Neural cell (in vitro differentiated cells): ENCODE measurements around the gene CACNG8. TPM values are rescaled to one million over a fixed set of nuclear protein-coding genes. Genes with fewer than 3 reads are reported as not detected.

Experiments
- H2AFZ ChIP-seq: fragments of 200-600, 300-800 bp; sonication (generic), shearing (Covaris generic); 2 replicates; pipeline ENCODE4 v1.6.0; 2014; ENCODE audit warnings: low read depth, mild to moderate bottlenecking, antibody characterized with exemption, low read length, moderate library complexity
- H3F3A ChIP-seq: fragments of 200-600 bp; shearing (Covaris generic); 2 replicates; pipeline ENCODE4 v1.6.1; 2016; ENCODE audit warnings: mild to moderate bottlenecking, moderate library complexity, mixed read lengths, antibody characterized with exemption, low read length; ENCODE audit not compliant: insufficient read depth, poor library complexity, severe bottlenecking
- H3K27ac ChIP-seq: fragments of 200-600, 300-800 bp; sonication (generic), shearing (Covaris generic); 2 replicates; pipeline ENCODE4 v1.5.1; 2014; ENCODE audit warnings: mild to moderate bottlenecking, low read length, moderate library complexity
- H3K27me3 ChIP-seq: fragments of 300-800, 200-600 bp; sonication (generic), shearing (Covaris generic); 2 replicates; pipeline ENCODE4 v1.6.0; 2014; ENCODE audit warnings: mild to moderate bottlenecking, low read depth, low read length, moderate library complexity; ENCODE audit not compliant: insufficient read depth
- H3K36me3 ChIP-seq: fragments of 300-800, 200-600 bp; sonication (generic), shearing (Covaris generic); 2 replicates; pipeline ENCODE4 v1.5.1; 2014; ENCODE audit warnings: mild to moderate bottlenecking, antibody characterized with exemption, low read length, moderate library complexity; ENCODE audit not compliant: insufficient read depth
- H3K4me2 ChIP-seq: fragments of 300-800, 200-600 bp; sonication (generic), shearing (Covaris generic); 2 replicates; pipeline ENCODE4 v1.6.0; 2014; ENCODE audit warnings: mild to moderate bottlenecking, low read length
- H3K4me3 ChIP-seq: fragments of 300-800, 200-600 bp; sonication (generic), shearing (Covaris generic); 2 replicates; pipeline ENCODE4 v1.5.1; 2014; ENCODE audit warnings: mild to moderate bottlenecking, low read length, moderate library complexity
- H3K79me2 ChIP-seq: fragments of 200-600 bp; shearing (Covaris generic); replicated peaks from 2 replicates; pipeline ENCODE4 v1.6.0; 2014; ENCODE audit warnings: mild to moderate bottlenecking, low read length, moderate library complexity; ENCODE audit not compliant: insufficient read depth
- H3K9ac ChIP-seq: fragments of 300-800, 200-600 bp; sonication (generic), shearing (Covaris generic); 2 replicates; pipeline ENCODE4 v1.6.1; 2016; ENCODE audit warnings: mild to moderate bottlenecking, low read length, mixed read lengths
- H3K9me2 ChIP-seq: fragments of 200-600 bp; shearing (Covaris generic); 2 replicates; pipeline ENCODE4 v1.6.1; 2016; ENCODE audit warnings: mild to moderate bottlenecking, low read length, mixed read lengths; ENCODE audit not compliant: insufficient read depth
- H3K9me3 ChIP-seq: fragments of 200-600, 300-800 bp; sonication (generic), shearing (Covaris generic); 2 replicates; pipeline ENCODE4 v1.6.1; 2016; ENCODE audit warnings: mild to moderate bottlenecking, mixed run types, low read length, moderate library complexity, mixed read lengths
- H4K20me1 ChIP-seq: fragments of 200-600 bp; shearing (Covaris generic); 2 replicates; pipeline ENCODE4 v1.6.1; 2016; ENCODE audit warnings: mild to moderate bottlenecking, mixed run types; ENCODE audit not compliant: insufficient read depth
- CTCF ChIP-seq: fragments of 450-650 bp; IDR thresholded peaks from 2 replicates; pipeline ENCODE4 v1.5.1; 2014; ENCODE audit warnings: antibody characterized with exemption, mild to moderate bottlenecking, moderate library complexity; ENCODE audit not compliant: poor library complexity, severe bottlenecking
- EP300 ChIP-seq: fragments of 450-650 bp; conservative IDR thresholded peaks from 2 replicates; pipeline ENCODE4 v1.6.1; 2014; ENCODE audit warnings: antibody characterized with exemption, mild to moderate bottlenecking, moderate library complexity; ENCODE audit not compliant: poor library complexity, severe bottlenecking
- EZH2 ChIP-seq: fragments of 200-600, 300-800 bp; shearing (Covaris generic), sonication (generic); IDR thresholded peaks from 2 replicates; pipeline ENCODE4 v1.6.1; 2014; ENCODE audit warnings: antibody characterized with exemption, low read length, borderline replicate concordance, mild to moderate bottlenecking; ENCODE audit not compliant: insufficient read depth, poor library complexity, severe bottlenecking
- MXI1 ChIP-seq: fragments of 450-650 bp; conservative IDR thresholded peaks from 2 replicates; pipeline ENCODE4 v1.6.1; 2014; ENCODE audit warnings: antibody characterized with exemption, mild to moderate bottlenecking; ENCODE audit not compliant: poor library complexity, severe bottlenecking
- POLR2AphosphoS5 ChIP-seq: IDR thresholded peaks from 2 replicates; pipeline ENCODE4 v1.6.1; 2012
- RAD21 ChIP-seq: fragments of 450-650 bp; conservative IDR thresholded peaks from 2 replicates; pipeline ENCODE4 v1.6.1; 2014; ENCODE audit warnings: antibody characterized with exemption, mild to moderate bottlenecking, moderate library complexity
- SMC3 ChIP-seq: fragments of 450-650 bp; conservative IDR thresholded peaks from 2 replicates; pipeline ENCODE4 v1.6.1; 2014; ENCODE audit warnings: antibody characterized with exemption, mild to moderate bottlenecking, moderate library complexity; ENCODE audit not compliant: poor library complexity
- TAF1 ChIP-seq: IDR thresholded peaks from 2 replicates; pipeline ENCODE4 v1.6.1; 2012; ENCODE audit warnings: low read depth
- polyA plus RNA-seq: library from polyadenylated mRNA; depleted of rRNA; stranded (reverse); fragments of >200 nt; gene quantifications from 2 replicates; pipeline ENCODE4 v1.2.3, GENCODE V29; 2014
- TF ChIP-seq, protein P1 (sequence below): IDR thresholded peaks from 2 replicates; pipeline ENCODE4 v1.6.1; 2012; ENCODE audit warnings: borderline replicate concordance

CACNG8 gene
- polyA plus RNA-seq, 1 donor from 2014 or later, result 3.3 TPM

DNA sequence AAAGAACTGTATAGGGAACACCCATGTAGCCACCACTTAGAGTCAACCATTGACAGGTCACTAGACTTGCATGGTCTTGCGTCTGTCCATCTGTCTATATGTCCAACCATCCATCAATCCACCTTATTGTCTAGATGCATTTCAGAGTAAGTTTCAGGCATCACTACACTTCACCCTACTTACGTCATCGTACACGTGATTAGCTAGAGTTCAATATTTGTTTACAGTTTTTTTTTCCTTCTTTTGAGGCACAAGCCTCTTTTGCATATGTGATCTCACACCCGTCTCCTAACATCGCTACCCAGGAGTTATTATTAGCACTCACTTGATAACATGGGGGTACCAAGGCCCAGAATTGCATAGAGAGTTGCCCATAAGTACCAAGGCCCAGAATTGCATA is 46.7 kb upstream of the CACNG8 start:
- Histone ChIP-seq H3K9ac (no peak overlapping the region), H3K9me2 (no peaks in the 10 kb centered on the region), H3K36me3 (no peaks in the 10 kb centered on the region), H3K27me3 (no peaks in the 10 kb centered on the region), H3K4me2 (no peak overlapping the region), H4K20me1 (no peaks in the 10 kb centered on the region), H3K79me2 (peaks cover 17% of the 10 kb centered on the region), H3K9me3 (no peaks in the 10 kb centered on the region), H3F3A (no peaks in the 10 kb centered on the region), H2AFZ (no peak overlapping the region), H3K27ac (no peak overlapping the region), H3K4me3 (no peak overlapping the region)
- TF ChIP-seq TAF1, result no peak
- no peak for TF ChIP-seq SMC3
- no peak for TF ChIP-seq RAD21
- no peak for TF ChIP-seq CTCF
- no peak for TF ChIP-seq MXI1
- TF ChIP-seq EP300, result no peak
- TF ChIP-seq EZH2, result no peak
- TF ChIP-seq POLR2AphosphoS5, result no peak
- TF ChIP-seq, protein P1, sequence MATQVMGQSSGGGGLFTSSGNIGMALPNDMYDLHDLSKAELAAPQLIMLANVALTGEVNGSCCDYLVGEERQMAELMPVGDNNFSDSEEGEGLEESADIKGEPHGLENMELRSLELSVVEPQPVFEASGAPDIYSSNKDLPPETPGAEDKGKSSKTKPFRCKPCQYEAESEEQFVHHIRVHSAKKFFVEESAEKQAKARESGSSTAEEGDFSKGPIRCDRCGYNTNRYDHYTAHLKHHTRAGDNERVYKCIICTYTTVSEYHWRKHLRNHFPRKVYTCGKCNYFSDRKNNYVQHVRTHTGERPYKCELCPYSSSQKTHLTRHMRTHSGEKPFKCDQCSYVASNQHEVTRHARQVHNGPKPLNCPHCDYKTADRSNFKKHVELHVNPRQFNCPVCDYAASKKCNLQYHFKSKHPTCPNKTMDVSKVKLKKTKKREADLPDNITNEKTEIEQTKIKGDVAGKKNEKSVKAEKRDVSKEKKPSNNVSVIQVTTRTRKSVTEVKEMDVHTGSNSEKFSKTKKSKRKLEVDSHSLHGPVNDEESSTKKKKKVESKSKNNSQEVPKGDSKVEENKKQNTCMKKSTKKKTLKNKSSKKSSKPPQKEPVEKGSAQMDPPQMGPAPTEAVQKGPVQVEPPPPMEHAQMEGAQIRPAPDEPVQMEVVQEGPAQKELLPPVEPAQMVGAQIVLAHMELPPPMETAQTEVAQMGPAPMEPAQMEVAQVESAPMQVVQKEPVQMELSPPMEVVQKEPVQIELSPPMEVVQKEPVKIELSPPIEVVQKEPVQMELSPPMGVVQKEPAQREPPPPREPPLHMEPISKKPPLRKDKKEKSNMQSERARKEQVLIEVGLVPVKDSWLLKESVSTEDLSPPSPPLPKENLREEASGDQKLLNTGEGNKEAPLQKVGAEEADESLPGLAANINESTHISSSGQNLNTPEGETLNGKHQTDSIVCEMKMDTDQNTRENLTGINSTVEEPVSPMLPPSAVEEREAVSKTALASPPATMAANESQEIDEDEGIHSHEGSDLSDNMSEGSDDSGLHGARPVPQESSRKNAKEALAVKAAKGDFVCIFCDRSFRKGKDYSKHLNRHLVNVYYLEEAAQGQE, result no peak

GRCh38 chr19:53917356-53917755 is 45.4 kb upstream of the CACNG8 start:
- no peak overlapping the region for H3K9ac ChIP-seq
- no peak overlapping the region for H3K4me2 ChIP-seq
- no peak overlapping the region for H2AFZ ChIP-seq
- H3K9me2 ChIP-seq, result no peaks in the 10 kb centered on the region
- no peaks in the 10 kb centered on the region for H3K27me3 ChIP-seq
- no peaks in the 10 kb centered on the region for H3K9me3 ChIP-seq
- no peaks in the 10 kb centered on the region for H3K36me3 ChIP-seq
- H3F3A ChIP-seq, result no peaks in the 10 kb centered on the region
- no peak overlapping the region for H3K4me3 ChIP-seq
- no peak overlapping the region for H3K27ac ChIP-seq
- peaks cover 3% of the 10 kb centered on the region for H3K79me2 ChIP-seq
- no peaks in the 10 kb centered on the region for H4K20me1 ChIP-seq
- no peak for TF ChIP-seq TAF1
- TF ChIP-seq, protein P1, result no peak
- no peak for TF ChIP-seq CTCF
- TF ChIP-seq EZH2, result no peak
